Brain microvascular endothelial cell (primary cell): ENCODE data around the gene SV2B.

Experiments used
- DNase-seq: peaks from one replicate; pipeline ENCODE4 v3.0.0-alpha.2; 2020
- H3K27ac ChIP-seq: fragments of 250-450 bp; sonication (Bioruptor Pico); 2 replicates; pipeline ENCODE4 v1.5.1; 2020; ENCODE audit warnings: mild to moderate bottlenecking, moderate library complexity
- H3K27me3 ChIP-seq: fragments of 250-450 bp; sonication (Bioruptor Pico); replicated peaks from 2 replicates; pipeline ENCODE4 v1.5.1; 2020; ENCODE audit warnings: mild to moderate bottlenecking
- H3K36me3 ChIP-seq: fragments of 250-450 bp; sonication (Bioruptor Pico); replicated peaks from 2 replicates; pipeline ENCODE4 v1.5.1; 2020; ENCODE audit warnings: mild to moderate bottlenecking
- H3K4me3 ChIP-seq: 2 replicates; pipeline ENCODE4 v1.5.1; 2011; ENCODE audit warnings: low read depth, mild to moderate bottlenecking, control low read depth, low read length, moderate library complexity
- in situ Hi-C: cut with HindIII; loops from 2 replicates; pipeline ENCODE4 v1.10.0; 2017; ENCODE audit warnings: low sequenced_read_pairs, low pct_ligation_motif_present
- TF ChIP-seq, protein P1 (sequence below): IDR thresholded peaks from 2 replicates; pipeline ENCODE4 v1.5.1; 2011; ENCODE audit warnings: low read depth, mild to moderate bottlenecking, moderate library complexity, low read length, control low read depth, inconsistent platforms; ENCODE audit errors: missing control alignments

SV2B gene

DNA sequence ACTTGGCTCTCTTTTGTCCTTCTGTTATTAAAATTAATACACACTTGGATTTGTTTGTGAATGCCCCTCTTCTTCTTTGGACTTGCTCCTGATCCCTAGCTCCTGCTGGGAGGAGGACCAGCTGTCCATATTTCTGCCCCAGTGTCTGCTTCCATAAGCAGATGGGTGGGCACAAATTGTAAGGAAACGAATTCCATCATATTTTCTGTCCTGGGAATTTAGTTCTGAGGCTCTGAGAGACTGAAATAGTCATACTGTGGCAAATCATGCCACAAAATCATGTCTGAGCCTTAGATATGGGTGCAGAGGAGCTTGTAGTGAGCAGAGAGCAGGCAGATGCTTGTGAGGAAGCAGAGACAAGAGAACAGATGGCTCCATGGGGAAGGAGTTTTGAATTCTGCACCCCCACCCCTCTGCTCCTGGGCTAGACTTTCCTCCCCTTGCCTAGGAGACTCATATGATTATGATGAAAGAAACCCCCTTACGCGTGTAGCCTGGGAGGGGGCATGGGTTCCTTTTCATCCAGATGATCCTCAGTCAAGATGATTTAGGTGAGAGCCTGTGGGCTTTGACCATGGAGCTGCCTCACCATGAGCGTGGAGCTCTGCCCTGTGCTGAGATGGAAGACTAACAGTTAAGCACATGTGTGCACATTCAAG, 50.6 kb downstream of the SV2B start:
- no peak overlapping the region for H3K27ac ChIP-seq
- in situ Hi-C loops = no loop called here
- no peak for DNase-seq
- no peaks in the 10 kb centered on the region for H3K36me3 ChIP-seq
- TF ChIP-seq, protein P1, sequence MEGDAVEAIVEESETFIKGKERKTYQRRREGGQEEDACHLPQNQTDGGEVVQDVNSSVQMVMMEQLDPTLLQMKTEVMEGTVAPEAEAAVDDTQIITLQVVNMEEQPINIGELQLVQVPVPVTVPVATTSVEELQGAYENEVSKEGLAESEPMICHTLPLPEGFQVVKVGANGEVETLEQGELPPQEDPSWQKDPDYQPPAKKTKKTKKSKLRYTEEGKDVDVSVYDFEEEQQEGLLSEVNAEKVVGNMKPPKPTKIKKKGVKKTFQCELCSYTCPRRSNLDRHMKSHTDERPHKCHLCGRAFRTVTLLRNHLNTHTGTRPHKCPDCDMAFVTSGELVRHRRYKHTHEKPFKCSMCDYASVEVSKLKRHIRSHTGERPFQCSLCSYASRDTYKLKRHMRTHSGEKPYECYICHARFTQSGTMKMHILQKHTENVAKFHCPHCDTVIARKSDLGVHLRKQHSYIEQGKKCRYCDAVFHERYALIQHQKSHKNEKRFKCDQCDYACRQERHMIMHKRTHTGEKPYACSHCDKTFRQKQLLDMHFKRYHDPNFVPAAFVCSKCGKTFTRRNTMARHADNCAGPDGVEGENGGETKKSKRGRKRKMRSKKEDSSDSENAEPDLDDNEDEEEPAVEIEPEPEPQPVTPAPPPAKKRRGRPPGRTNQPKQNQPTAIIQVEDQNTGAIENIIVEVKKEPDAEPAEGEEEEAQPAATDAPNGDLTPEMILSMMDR = no peak
- no peak overlapping the region for H3K4me3 ChIP-seq
- H3K27me3 ChIP-seq = no peaks in the 10 kb centered on the region

GRCh38 chr15:91151781-91152563, 51.9 kb downstream of the SV2B start:
- H3K36me3 ChIP-seq = no peaks in the 10 kb centered on the region

DNA sequence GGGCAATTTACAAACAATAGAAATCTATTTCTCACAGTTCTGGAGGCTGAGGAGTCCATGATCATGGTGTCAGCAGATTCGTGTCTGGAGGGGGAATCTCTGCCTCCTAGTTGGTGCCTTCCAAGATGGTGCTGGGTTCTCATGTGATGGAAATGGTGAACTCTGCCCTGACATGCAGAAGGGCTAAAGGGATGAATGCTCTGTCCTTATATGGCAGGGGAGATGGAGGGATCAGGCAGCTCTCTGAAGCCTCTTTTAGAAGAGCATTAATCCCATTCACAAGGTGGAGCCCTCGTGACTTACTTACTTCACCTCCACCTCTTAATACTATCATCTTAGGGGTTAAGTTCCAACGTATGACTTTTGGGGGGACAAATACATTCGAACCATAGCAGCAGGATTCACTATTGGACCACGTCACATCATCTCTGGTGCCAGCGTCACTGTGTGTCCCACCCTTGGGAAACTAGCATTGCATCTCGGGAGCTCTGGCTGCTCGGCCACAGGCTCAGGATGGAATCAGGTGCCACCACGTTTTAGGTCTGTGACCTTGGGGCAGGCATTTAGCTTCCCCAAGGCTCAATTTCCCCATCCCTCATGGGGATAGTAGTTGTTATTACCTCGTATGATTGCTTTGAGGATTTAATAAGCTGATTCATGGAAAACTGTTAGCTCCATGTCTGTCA, 53.0 kb downstream of the SV2B start:
- H3K36me3 ChIP-seq = no peaks in the 10 kb centered on the region
- H3K4me3 ChIP-seq = no peak overlapping the region
- TF ChIP-seq, protein P1 = no peak
- H3K27ac ChIP-seq = no peak overlapping the region
- no peak for DNase-seq
- in situ Hi-C loops = no loop called here
- H3K27me3 ChIP-seq = no peaks in the 10 kb centered on the region

More at GRCh38 chr15:91151781-91152563, 51.9 kb downstream of the SV2B start:
- Histone ChIP-seq H3K4me3 (no peak overlapping the region), H3K27ac (no peak overlapping the region), H3K27me3 (no peaks in the 10 kb centered on the region)
- TF ChIP-seq, protein P1 = no peak
- no peak for DNase-seq
- in situ Hi-C loops = no loop called here

DNA sequence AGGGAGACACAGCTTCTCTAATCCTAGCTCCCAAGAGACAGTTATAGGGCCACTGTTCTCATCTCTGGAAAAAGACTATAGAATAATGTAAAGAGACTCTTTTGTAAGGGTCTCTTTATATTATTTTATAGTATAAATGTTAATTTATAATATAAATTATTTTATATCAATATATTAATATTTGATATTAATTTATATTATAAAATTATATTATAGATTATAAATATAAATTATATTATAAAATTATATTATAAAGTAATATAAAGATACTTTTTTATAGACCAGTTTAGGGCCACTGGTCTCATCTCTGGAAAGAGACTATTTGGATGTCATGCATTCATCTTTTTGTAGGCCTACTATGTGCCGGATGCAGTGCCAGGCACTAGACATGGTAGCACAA, 53.9 kb downstream of the SV2B start:
- DNase-seq = no peak
- Histone ChIP-seq H3K27ac (no peak overlapping the region), H3K36me3 (no peaks in the 10 kb centered on the region), H3K27me3 (no peaks in the 10 kb centered on the region), H3K4me3 (no peak overlapping the region)
- TF ChIP-seq, protein P1 = no peak
- in situ Hi-C loops = no loop called here

DNA sequence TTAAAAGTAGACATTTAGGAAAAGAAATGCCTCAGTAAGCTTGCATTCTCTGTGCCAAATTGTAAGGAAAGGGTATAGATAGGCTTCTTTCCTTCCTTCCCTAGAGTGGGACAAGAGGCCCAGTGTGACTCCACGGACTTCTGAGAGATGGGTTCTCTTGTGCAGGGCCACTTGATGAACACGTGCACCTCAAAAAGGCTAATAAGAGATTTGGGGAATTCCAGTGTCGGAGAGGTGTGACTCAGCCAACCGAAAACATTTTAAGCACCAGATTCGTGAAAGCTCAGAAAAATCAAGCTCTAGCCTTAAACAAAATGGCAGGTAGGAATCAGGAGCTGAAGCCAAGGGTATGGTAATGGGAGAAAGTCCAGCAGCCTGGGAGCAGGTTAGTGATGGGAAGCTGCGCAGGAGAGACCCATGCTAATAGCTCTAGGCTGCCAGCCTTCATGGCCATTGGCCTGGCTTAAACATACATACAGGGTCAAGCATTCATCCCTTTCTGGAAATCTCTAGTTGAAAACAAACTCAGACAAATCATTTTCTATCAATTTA, 56.2 kb downstream of the SV2B start:
- DNase-seq = no peak
- Histone ChIP-seq H3K27me3 (no peaks in the 10 kb centered on the region), H3K4me3 (no peak overlapping the region), H3K27ac (no peak overlapping the region), H3K36me3 (no peaks in the 10 kb centered on the region)
- in situ Hi-C loops = no loop called here
- TF ChIP-seq, protein P1 = no peak
